Neural cell (in vitro differentiated cells): Measurements from ENCODE around the gene ADD1. TPM values are rescaled to one million over a fixed set of nuclear protein-coding genes. Genes with fewer than 3 reads are reported as not detected.

ENCODE experiments used
- H2AFZ ChIP-seq: fragments of 200-600, 300-800 bp; sonication (generic), shearing (Covaris generic); 2 replicates; pipeline ENCODE4 v1.6.0; 2014; ENCODE audit warnings: low read depth, mild to moderate bottlenecking, antibody characterized with exemption, low read length, moderate library complexity
- H3F3A ChIP-seq: fragments of 200-600 bp; shearing (Covaris generic); 2 replicates; pipeline ENCODE4 v1.6.1; 2016; ENCODE audit warnings: mild to moderate bottlenecking, moderate library complexity, mixed read lengths, antibody characterized with exemption, low read length; ENCODE audit not compliant: insufficient read depth, poor library complexity, severe bottlenecking
- H3K27ac ChIP-seq: fragments of 200-600, 300-800 bp; sonication (generic), shearing (Covaris generic); 2 replicates; pipeline ENCODE4 v1.5.1; 2014; ENCODE audit warnings: mild to moderate bottlenecking, low read length, moderate library complexity
- H3K27me3 ChIP-seq: fragments of 300-800, 200-600 bp; sonication (generic), shearing (Covaris generic); 2 replicates; pipeline ENCODE4 v1.6.0; 2014; ENCODE audit warnings: mild to moderate bottlenecking, low read depth, low read length, moderate library complexity; ENCODE audit not compliant: insufficient read depth
- H3K36me3 ChIP-seq: fragments of 300-800, 200-600 bp; sonication (generic), shearing (Covaris generic); 2 replicates; pipeline ENCODE4 v1.5.1; 2014; ENCODE audit warnings: mild to moderate bottlenecking, antibody characterized with exemption, low read length, moderate library complexity; ENCODE audit not compliant: insufficient read depth
- H3K4me2 ChIP-seq: fragments of 300-800, 200-600 bp; sonication (generic), shearing (Covaris generic); 2 replicates; pipeline ENCODE4 v1.6.0; 2014; ENCODE audit warnings: mild to moderate bottlenecking, low read length
- H3K4me3 ChIP-seq: fragments of 300-800, 200-600 bp; sonication (generic), shearing (Covaris generic); 2 replicates; pipeline ENCODE4 v1.5.1; 2014; ENCODE audit warnings: mild to moderate bottlenecking, low read length, moderate library complexity
- H3K79me2 ChIP-seq: fragments of 200-600 bp; shearing (Covaris generic); replicated peaks from 2 replicates; pipeline ENCODE4 v1.6.0; 2014; ENCODE audit warnings: mild to moderate bottlenecking, low read length, moderate library complexity; ENCODE audit not compliant: insufficient read depth
- H3K9ac ChIP-seq: fragments of 300-800, 200-600 bp; sonication (generic), shearing (Covaris generic); 2 replicates; pipeline ENCODE4 v1.6.1; 2016; ENCODE audit warnings: mild to moderate bottlenecking, low read length, mixed read lengths
- H3K9me2 ChIP-seq: fragments of 200-600 bp; shearing (Covaris generic); 2 replicates; pipeline ENCODE4 v1.6.1; 2016; ENCODE audit warnings: mild to moderate bottlenecking, low read length, mixed read lengths; ENCODE audit not compliant: insufficient read depth
- H3K9me3 ChIP-seq: fragments of 200-600, 300-800 bp; sonication (generic), shearing (Covaris generic); 2 replicates; pipeline ENCODE4 v1.6.1; 2016; ENCODE audit warnings: mild to moderate bottlenecking, mixed run types, low read length, moderate library complexity, mixed read lengths
- H4K20me1 ChIP-seq: fragments of 200-600 bp; shearing (Covaris generic); 2 replicates; pipeline ENCODE4 v1.6.1; 2016; ENCODE audit warnings: mild to moderate bottlenecking, mixed run types; ENCODE audit not compliant: insufficient read depth
- EP300 ChIP-seq: fragments of 450-650 bp; conservative IDR thresholded peaks from 2 replicates; pipeline ENCODE4 v1.6.1; 2014; ENCODE audit warnings: antibody characterized with exemption, mild to moderate bottlenecking, moderate library complexity; ENCODE audit not compliant: poor library complexity, severe bottlenecking
- EZH2 ChIP-seq: fragments of 200-600, 300-800 bp; shearing (Covaris generic), sonication (generic); IDR thresholded peaks from 2 replicates; pipeline ENCODE4 v1.6.1; 2014; ENCODE audit warnings: antibody characterized with exemption, low read length, borderline replicate concordance, mild to moderate bottlenecking; ENCODE audit not compliant: insufficient read depth, poor library complexity, severe bottlenecking
- MXI1 ChIP-seq: fragments of 450-650 bp; conservative IDR thresholded peaks from 2 replicates; pipeline ENCODE4 v1.6.1; 2014; ENCODE audit warnings: antibody characterized with exemption, mild to moderate bottlenecking; ENCODE audit not compliant: poor library complexity, severe bottlenecking
- POLR2AphosphoS5 ChIP-seq: IDR thresholded peaks from 2 replicates; pipeline ENCODE4 v1.6.1; 2012
- RAD21 ChIP-seq: fragments of 450-650 bp; conservative IDR thresholded peaks from 2 replicates; pipeline ENCODE4 v1.6.1; 2014; ENCODE audit warnings: antibody characterized with exemption, mild to moderate bottlenecking, moderate library complexity
- REST ChIP-seq: IDR thresholded peaks from 2 replicates; pipeline ENCODE4 v1.6.1; 2012; ENCODE audit warnings: borderline replicate concordance
- SMC3 ChIP-seq: fragments of 450-650 bp; conservative IDR thresholded peaks from 2 replicates; pipeline ENCODE4 v1.6.1; 2014; ENCODE audit warnings: antibody characterized with exemption, mild to moderate bottlenecking, moderate library complexity; ENCODE audit not compliant: poor library complexity
- TAF1 ChIP-seq: IDR thresholded peaks from 2 replicates; pipeline ENCODE4 v1.6.1; 2012; ENCODE audit warnings: low read depth
- polyA plus RNA-seq: library from polyadenylated mRNA; depleted of rRNA; stranded (reverse); fragments of >200 nt; gene quantifications from 2 replicates; pipeline ENCODE4 v1.2.3, GENCODE V29; 2014
- TF ChIP-seq, protein P1 (sequence below): fragments of 450-650 bp; IDR thresholded peaks from 2 replicates; pipeline ENCODE4 v1.5.1; 2014; ENCODE audit warnings: antibody characterized with exemption, mild to moderate bottlenecking, moderate library complexity; ENCODE audit not compliant: poor library complexity, severe bottlenecking

The ADD1 gene
- polyA plus RNA-seq, 1 donor from 2014 or later = 190 TPM

DNA sequence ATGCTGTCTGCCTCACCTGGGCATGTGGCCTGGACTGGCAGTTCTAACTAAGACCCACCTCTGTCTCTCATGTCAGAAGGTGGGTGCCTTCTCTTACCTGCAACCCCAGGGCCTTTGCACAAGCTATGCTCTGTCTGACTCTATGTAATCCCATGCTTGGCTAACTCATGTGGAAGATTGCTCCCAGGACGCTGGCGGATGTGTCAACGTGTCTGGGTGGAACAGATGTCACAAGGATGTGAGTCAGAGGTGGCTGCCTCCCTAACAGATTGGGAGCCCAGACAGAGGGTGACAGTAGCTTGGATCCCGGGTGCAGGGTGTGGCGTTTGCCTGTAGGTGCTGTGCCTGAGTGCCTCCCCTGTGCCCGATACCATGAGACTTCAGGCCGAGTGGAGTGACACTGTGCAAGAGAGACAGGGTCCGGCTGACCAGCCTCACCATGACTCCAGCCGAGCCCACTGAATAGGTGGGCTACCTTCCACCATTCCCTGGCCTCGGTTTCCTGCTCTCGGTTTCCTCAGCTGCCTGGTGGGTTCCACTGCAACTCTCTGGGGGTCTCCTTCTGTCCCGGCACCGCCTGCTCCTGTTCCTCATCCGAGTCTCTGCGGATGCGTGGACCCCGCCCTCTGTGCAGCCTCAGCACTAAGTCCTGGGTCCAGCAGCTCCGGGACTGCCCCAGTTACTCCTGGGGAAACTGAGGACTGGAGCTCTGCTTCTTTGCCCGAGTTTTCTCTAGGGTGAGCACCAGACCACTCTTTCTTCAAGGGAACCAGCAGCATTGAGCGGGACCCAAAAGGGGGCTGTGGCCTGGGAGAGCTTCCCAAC is 39.8 kb upstream of the ADD1 start:
- Histone ChIP-seq H3K9me3 (no peaks in the 10 kb centered on the region), H3F3A (no peaks in the 10 kb centered on the region), H3K27me3 (no peaks in the 10 kb centered on the region), H3K4me2 (no peak overlapping the region), H3K79me2 (no peaks in the 10 kb centered on the region), H4K20me1 (no peaks in the 10 kb centered on the region), H3K36me3 (no peaks in the 10 kb centered on the region), H3K27ac (no peak overlapping the region), H3K9ac (no peak overlapping the region), H3K4me3 (no peak overlapping the region), H2AFZ (no peak overlapping the region), H3K9me2 (no peaks in the 10 kb centered on the region)
- TF ChIP-seq POLR2AphosphoS5 = no peak
- TF ChIP-seq TAF1 = no peak
- TF ChIP-seq EZH2 = no peak
- TF ChIP-seq REST = no peak
- no peak for TF ChIP-seq SMC3
- TF ChIP-seq MXI1 = no peak
- TF ChIP-seq RAD21 = no peak
- TF ChIP-seq, protein P1, sequence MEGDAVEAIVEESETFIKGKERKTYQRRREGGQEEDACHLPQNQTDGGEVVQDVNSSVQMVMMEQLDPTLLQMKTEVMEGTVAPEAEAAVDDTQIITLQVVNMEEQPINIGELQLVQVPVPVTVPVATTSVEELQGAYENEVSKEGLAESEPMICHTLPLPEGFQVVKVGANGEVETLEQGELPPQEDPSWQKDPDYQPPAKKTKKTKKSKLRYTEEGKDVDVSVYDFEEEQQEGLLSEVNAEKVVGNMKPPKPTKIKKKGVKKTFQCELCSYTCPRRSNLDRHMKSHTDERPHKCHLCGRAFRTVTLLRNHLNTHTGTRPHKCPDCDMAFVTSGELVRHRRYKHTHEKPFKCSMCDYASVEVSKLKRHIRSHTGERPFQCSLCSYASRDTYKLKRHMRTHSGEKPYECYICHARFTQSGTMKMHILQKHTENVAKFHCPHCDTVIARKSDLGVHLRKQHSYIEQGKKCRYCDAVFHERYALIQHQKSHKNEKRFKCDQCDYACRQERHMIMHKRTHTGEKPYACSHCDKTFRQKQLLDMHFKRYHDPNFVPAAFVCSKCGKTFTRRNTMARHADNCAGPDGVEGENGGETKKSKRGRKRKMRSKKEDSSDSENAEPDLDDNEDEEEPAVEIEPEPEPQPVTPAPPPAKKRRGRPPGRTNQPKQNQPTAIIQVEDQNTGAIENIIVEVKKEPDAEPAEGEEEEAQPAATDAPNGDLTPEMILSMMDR = no peak
- TF ChIP-seq EP300 = no peak

DNA sequence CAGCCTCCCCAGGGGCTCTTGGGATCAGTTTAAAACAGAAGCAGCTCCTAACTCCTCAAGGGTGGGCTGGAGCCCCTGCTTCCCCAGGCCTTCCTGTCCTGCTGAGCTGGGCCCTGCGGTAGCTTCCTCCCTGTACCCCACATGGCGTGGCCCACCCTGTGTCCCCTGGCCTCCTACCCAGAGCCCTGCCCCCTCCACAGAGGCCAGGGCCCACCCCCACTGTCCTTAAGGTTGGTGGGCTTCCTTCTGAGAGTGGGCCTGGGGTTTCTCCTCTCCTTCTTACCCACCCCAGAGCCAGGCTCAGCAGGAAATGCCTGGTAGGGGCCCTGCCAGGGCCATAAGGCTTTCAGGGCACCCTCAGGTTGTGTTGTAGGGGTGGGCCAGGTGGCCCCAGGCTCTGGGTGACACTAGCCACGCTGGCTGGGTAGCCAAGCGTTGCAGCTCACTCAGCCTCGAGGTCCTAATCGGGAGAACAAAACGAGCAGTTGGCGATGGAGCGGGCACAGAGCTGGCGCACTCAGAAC is 39.1 kb upstream of the ADD1 start:
- Histone ChIP-seq H3K9me2 (no peaks in the 10 kb centered on the region), H3K9me3 (no peaks in the 10 kb centered on the region), H3K27me3 (no peaks in the 10 kb centered on the region), H3K27ac (no peak overlapping the region), H3K4me3 (no peak overlapping the region), H2AFZ (no peak overlapping the region), H3K79me2 (no peaks in the 10 kb centered on the region), H4K20me1 (no peaks in the 10 kb centered on the region), H3K9ac (no peak overlapping the region), H3F3A (no peaks in the 10 kb centered on the region), H3K4me2 (no peak overlapping the region), H3K36me3 (no peaks in the 10 kb centered on the region)
- TF ChIP-seq, protein P1 = no peak
- TF ChIP-seq REST (no peak), RAD21 (no peak), EZH2 (no peak), SMC3 (no peak), POLR2AphosphoS5 (no peak), EP300 (no peak), TAF1 (no peak), MXI1 (no peak)
